ENCODE measurements around the gene ADAMTSL2.
A peak's percentile ranks its signal among the peaks of the same experiment; 100 is the strongest.

ADAMTSL2 gene

GRCh38 chr9:133521122-133522072 is 13.1 kb upstream of the ADAMTSL2 start:
- no peaks in the 10 kb centered on the region for H3K36me3 ChIP-seq (ENCODE audit: control insufficient read depth in 1 of 2, insufficient read depth in 2 of 2, low read depth in 1 of 2, low read length in 2 of 2)
- peak overlapping the region in 1 of 2 experiments; percentile 4 for H3K14ac ChIP-seq (ENCODE audit: low read length in 2 of 2)
- no peak overlapping the region for H3K4ac ChIP-seq (ENCODE audit: low read depth in 1 of 2, low read length in 2 of 2)
- no peak overlapping the region for H2BK12ac ChIP-seq (ENCODE audit: low read length in 2 of 2)
- no peak overlapping the region for H2BK5ac ChIP-seq (ENCODE audit: low read depth, low read length, poor library complexity, severe bottlenecking)
- no peak overlapping the region for H2BK120ac ChIP-seq (ENCODE audit: low read depth, low read length)
- DNase-seq = no peak
- no peak overlapping the region for H4K8ac ChIP-seq (ENCODE audit: low read length)
- no peak overlapping the region for H3K18ac ChIP-seq (ENCODE audit: low read depth in 1 of 2, low read length in 2 of 2)
- no peak overlapping the region for H2AFZ ChIP-seq (ENCODE audit: low read depth, low read length)
- H3K23ac ChIP-seq (ENCODE audit: low read length in 2 of 2) = no peak overlapping the region
- peaks cover 6% of the 10 kb centered on the region for H3K4me1 ChIP-seq (ENCODE audit: control insufficient read depth, insufficient read depth, low read depth, low read length)
- no peak overlapping the region for H2BK15ac ChIP-seq (ENCODE audit: low read depth, poor library complexity, severe bottlenecking)
- H3K9ac ChIP-seq (ENCODE audit: low read length) = no peak overlapping the region
- H2AK5ac ChIP-seq (ENCODE audit: low read length, severe bottlenecking) = no peak overlapping the region
- no peak overlapping the region for H4K91ac ChIP-seq (ENCODE audit: low read length)
- H3K4me2 ChIP-seq (ENCODE audit: low read length, poor library complexity, severe bottlenecking) = no peak overlapping the region
- H3K79me1 ChIP-seq (replicated peaks; ENCODE audit: low read length, poor library complexity, severe bottlenecking) = no peaks in the 10 kb centered on the region
- H3K4me3 ChIP-seq (ENCODE audit: insufficient read depth in 1 of 2, low read depth in 1 of 2, low read length in 2 of 2) = no peak overlapping the region
- H3K9me3 ChIP-seq (ENCODE audit: control insufficient read depth, low read length) = no peaks in the 10 kb centered on the region
- WGBS = 89% methylated on average over 17 of the region's 21 CpGs
- no peak overlapping the region for H3K27ac ChIP-seq (ENCODE audit: low read length, poor library complexity, severe bottlenecking)
- H3K27me3 ChIP-seq (ENCODE audit: control insufficient read depth in 1 of 2, insufficient read depth in 1 of 2, low read length in 2 of 2) = peaks cover 59 to 64% of the 10 kb centered on the region in 2 experiments

- Histone ChIP-seq H3K9me3 (ENCODE audit: control insufficient read depth, low read length) (no peaks in the 10 kb centered on the region), H2AFZ (ENCODE audit: low read depth, low read length) (no peak overlapping the region), H3K27ac (ENCODE audit: low read length, poor library complexity, severe bottlenecking) (no peak overlapping the region), H4K8ac (ENCODE audit: low read length) (no peak overlapping the region), H4K91ac (ENCODE audit: low read length) (no peak overlapping the region), H3K4me2 (ENCODE audit: low read length, poor library complexity, severe bottlenecking) (no peak overlapping the region), H2BK5ac (ENCODE audit: low read depth, low read length, poor library complexity, severe bottlenecking) (no peak overlapping the region), H3K36me3 (ENCODE audit: control insufficient read depth in 1 of 2, insufficient read depth in 2 of 2, low read depth in 1 of 2, low read length in 2 of 2) (no peaks in the 10 kb centered on the region), H3K79me1 (replicated peaks; ENCODE audit: low read length, poor library complexity, severe bottlenecking) (no peaks in the 10 kb centered on the region), H3K9ac (ENCODE audit: low read length) (no peak overlapping the region), H3K14ac (ENCODE audit: low read length in 2 of 2) (peak overlapping the region in 1 of 2 experiments; percentile 4), H3K4ac (ENCODE audit: low read depth in 1 of 2, low read length in 2 of 2) (no peak overlapping the region), H3K4me3 (ENCODE audit: insufficient read depth in 1 of 2, low read depth in 1 of 2, low read length in 2 of 2) (no peak overlapping the region), H2BK15ac (ENCODE audit: low read depth, poor library complexity, severe bottlenecking) (no peak overlapping the region), H3K23ac (ENCODE audit: low read length in 2 of 2) (no peak overlapping the region), H3K4me1 (ENCODE audit: control insufficient read depth, insufficient read depth, low read depth, low read length) (peaks cover 15% of the 10 kb centered on the region), H2BK120ac (ENCODE audit: low read depth, low read length) (no peak overlapping the region), H3K18ac (ENCODE audit: low read depth in 1 of 2, low read length in 2 of 2) (no peak overlapping the region), H2BK12ac (ENCODE audit: low read length in 2 of 2) (no peak overlapping the region), H2AK5ac (ENCODE audit: low read length, severe bottlenecking) (no peak overlapping the region), H3K27me3 (ENCODE audit: control insufficient read depth in 1 of 2, insufficient read depth in 1 of 2, low read length in 2 of 2) (peaks cover 61 to 62% of the 10 kb centered on the region in 2 experiments)
- no peak for DNase-seq
- 90% methylated on average over 14 of the region's 14 CpGs for WGBS
Observed at GRCh38 chr9:133522073-133522910, 12.2 kb upstream of the ADAMTSL2 start.

GRCh38 chr9:133523106-133523505 is 11.4 kb upstream of the ADAMTSL2 start:
- DNase-seq = no peak
- H3K18ac ChIP-seq (ENCODE audit: low read depth in 1 of 2, low read length in 2 of 2) = no peak overlapping the region
- no peak overlapping the region for H2BK5ac ChIP-seq (ENCODE audit: low read depth, low read length, poor library complexity, severe bottlenecking)
- H2BK12ac ChIP-seq (ENCODE audit: low read length in 2 of 2) = no peak overlapping the region
- H2AFZ ChIP-seq (ENCODE audit: low read depth, low read length) = no peak overlapping the region
- no peak overlapping the region for H3K4me2 ChIP-seq (ENCODE audit: low read length, poor library complexity, severe bottlenecking)
- H3K4me1 ChIP-seq (ENCODE audit: control insufficient read depth, insufficient read depth, low read depth, low read length) = peaks cover 23% of the 10 kb centered on the region
- no peak overlapping the region for H4K91ac ChIP-seq (ENCODE audit: low read length)
- no peak overlapping the region for H3K9ac ChIP-seq (ENCODE audit: low read length)
- no peak overlapping the region for H4K8ac ChIP-seq (ENCODE audit: low read length)
- H3K23ac ChIP-seq (ENCODE audit: low read length in 2 of 2) = peak overlapping the region in 1 of 2 experiments; percentile 60
- no peak overlapping the region for H3K4ac ChIP-seq (ENCODE audit: low read depth in 1 of 2, low read length in 2 of 2)
- H3K36me3 ChIP-seq (ENCODE audit: control insufficient read depth in 1 of 2, insufficient read depth in 2 of 2, low read depth in 1 of 2, low read length in 2 of 2) = no peaks in the 10 kb centered on the region
- H3K14ac ChIP-seq (ENCODE audit: low read length in 2 of 2) = peak overlapping the region in 1 of 2 experiments; percentile 18
- peaks cover 62 to 69% of the 10 kb centered on the region in 2 experiments for H3K27me3 ChIP-seq (ENCODE audit: control insufficient read depth in 1 of 2, insufficient read depth in 1 of 2, low read length in 2 of 2)
- 95% methylated on average over 8 of the region's 8 CpGs for WGBS
- H2AK5ac ChIP-seq (ENCODE audit: low read length, severe bottlenecking) = no peak overlapping the region
- H3K9me3 ChIP-seq (ENCODE audit: control insufficient read depth, low read length) = no peaks in the 10 kb centered on the region
- no peak overlapping the region for H3K27ac ChIP-seq (ENCODE audit: low read length, poor library complexity, severe bottlenecking)
- no peaks in the 10 kb centered on the region for H3K79me1 ChIP-seq (replicated peaks; ENCODE audit: low read length, poor library complexity, severe bottlenecking)
- H3K4me3 ChIP-seq (ENCODE audit: insufficient read depth in 1 of 2, low read depth in 1 of 2, low read length in 2 of 2) = no peak overlapping the region
- no peak overlapping the region for H2BK120ac ChIP-seq (ENCODE audit: low read depth, low read length)
- H2BK15ac ChIP-seq (ENCODE audit: low read depth, poor library complexity, severe bottlenecking) = no peak overlapping the region

GRCh38 chr9:133524146-133524545 is 10.4 kb upstream of the ADAMTSL2 start:
- H3K23ac ChIP-seq (ENCODE audit: low read length in 2 of 2) = no peak overlapping the region
- no peaks in the 10 kb centered on the region for H3K79me1 ChIP-seq (replicated peaks; ENCODE audit: low read length, poor library complexity, severe bottlenecking)
- H2BK5ac ChIP-seq (ENCODE audit: low read depth, low read length, poor library complexity, severe bottlenecking) = no peak overlapping the region
- H2AK5ac ChIP-seq (ENCODE audit: low read length, severe bottlenecking) = no peak overlapping the region
- no peaks in the 10 kb centered on the region for H3K9me3 ChIP-seq (ENCODE audit: control insufficient read depth, low read length)
- H2AFZ ChIP-seq (ENCODE audit: low read depth, low read length) = no peak overlapping the region
- no peak overlapping the region for H3K18ac ChIP-seq (ENCODE audit: low read depth in 1 of 2, low read length in 2 of 2)
- H3K4me3 ChIP-seq (ENCODE audit: insufficient read depth in 1 of 2, low read depth in 1 of 2, low read length in 2 of 2) = no peak overlapping the region
- H2BK120ac ChIP-seq (ENCODE audit: low read depth, low read length) = no peak overlapping the region
- no peak overlapping the region for H3K9ac ChIP-seq (ENCODE audit: low read length)
- no peak overlapping the region for H4K8ac ChIP-seq (ENCODE audit: low read length)
- H2BK15ac ChIP-seq (ENCODE audit: low read depth, poor library complexity, severe bottlenecking) = no peak overlapping the region
- no peak for DNase-seq
- peaks cover 70 to 77% of the 10 kb centered on the region in 2 experiments for H3K27me3 ChIP-seq (ENCODE audit: control insufficient read depth in 1 of 2, insufficient read depth in 1 of 2, low read length in 2 of 2)
- peaks cover 32% of the 10 kb centered on the region for H3K4me1 ChIP-seq (ENCODE audit: control insufficient read depth, insufficient read depth, low read depth, low read length)
- no peak overlapping the region for H4K91ac ChIP-seq (ENCODE audit: low read length)
- H3K14ac ChIP-seq (ENCODE audit: low read length in 2 of 2) = no peak overlapping the region
- WGBS = 80% methylated on average over 4 of the region's 5 CpGs
- no peaks in the 10 kb centered on the region for H3K36me3 ChIP-seq (ENCODE audit: control insufficient read depth in 1 of 2, insufficient read depth in 2 of 2, low read depth in 1 of 2, low read length in 2 of 2)
- no peak overlapping the region for H3K27ac ChIP-seq (ENCODE audit: low read length, poor library complexity, severe bottlenecking)
- no peak overlapping the region for H2BK12ac ChIP-seq (ENCODE audit: low read length in 2 of 2)
- H3K4ac ChIP-seq (ENCODE audit: low read depth in 1 of 2, low read length in 2 of 2) = no peak overlapping the region
- no peak overlapping the region for H3K4me2 ChIP-seq (ENCODE audit: low read length, poor library complexity, severe bottlenecking)
